CD4-positive, CD25-positive, alpha-beta regulatory T cell (primary cell): ENCODE measurements around the gene ANO1. TPM values are rescaled to one million over a fixed set of nuclear protein-coding genes. Genes with fewer than 3 reads are reported as not detected.

Experiments
- ATAC-seq, 2 donors: fragments of 150-1000 bp; cut with Tn5 transposase; one replicate each; pipeline ENCODE4 v1.10.0; 2021; ENCODE audit warnings: low read depth in 2 of 2, moderate number of reproducible peaks in 2 of 2, moderate library complexity in 1 of 2
- DNase-seq, 3 donors: peaks; one replicate each; pipeline versions ENCODE4 v3.0.0 to v3.0.0-alpha.2; 2012 to 2022; ENCODE audit warnings: mixed read lengths in 1 of 3
- H3K27ac ChIP-seq: one replicate; pipeline ENCODE4 v1.7.0; 2013; ENCODE audit warnings: mild to moderate bottlenecking, low read length; ENCODE audit not compliant: insufficient read depth, poor library complexity, severe bottlenecking
- H3K27me3 ChIP-seq: one replicate; pipeline ENCODE4 v1.7.0; 2013; ENCODE audit warnings: low read length; ENCODE audit not compliant: control insufficient read depth, insufficient read depth
- H3K36me3 ChIP-seq: one replicate; pipeline ENCODE4 v1.7.0; 2013; ENCODE audit warnings: mild to moderate bottlenecking, low read length, moderate library complexity; ENCODE audit not compliant: control insufficient read depth, insufficient read depth
- H3K4me1 ChIP-seq: 2 replicates; pipeline ENCODE4 v1.7.0; 2013; ENCODE audit warnings: mild to moderate bottlenecking, low read length; ENCODE audit not compliant: insufficient read depth, control insufficient read depth, poor library complexity, severe bottlenecking
- H3K4me3 ChIP-seq: one replicate; pipeline ENCODE4 v1.7.0; 2013; ENCODE audit warnings: low read depth, mild to moderate bottlenecking, low read length, moderate library complexity
- H3K9me3 ChIP-seq, 2 experiments: 1 replicate in 1 of 2; 2 replicates in 1 of 2; pipeline ENCODE4 v1.7.0; 2013; ENCODE audit warnings: low read length in 2 of 2, mild to moderate bottlenecking in 1 of 2, moderate library complexity in 1 of 2; ENCODE audit not compliant: control insufficient read depth in 2 of 2
- H3K27ac Mint-ChIP-seq, 3 donors: one replicate each; pipeline ENCODE4 v1.8.0; 2020 to 2022; ENCODE audit warnings: mild to moderate bottlenecking in 3 of 3, mixed read lengths in 3 of 3, moderate library complexity in 2 of 3
- H3K27me3 Mint-ChIP-seq: one replicate; pipeline ENCODE4 v1.8.0; 2022; ENCODE audit warnings: mild to moderate bottlenecking, mixed read lengths
- H3K36me3 Mint-ChIP-seq: one replicate; pipeline ENCODE4 v1.8.0; 2020; ENCODE audit warnings: mixed read lengths
- H3K4me1 Mint-ChIP-seq, 4 donors: one replicate each; pipeline ENCODE4 v1.8.0; 2020 to 2022; ENCODE audit warnings: mixed read lengths in 4 of 4, mild to moderate bottlenecking in 1 of 4
- H3K4me3 Mint-ChIP-seq, 4 donors: one replicate each; pipeline ENCODE4 v1.8.0; 2020 to 2022; ENCODE audit warnings: mild to moderate bottlenecking in 4 of 4, mixed read lengths in 4 of 4, moderate library complexity in 3 of 4
- H3K9me3 Mint-ChIP-seq, 7 donors: one replicate each; pipeline ENCODE4 v1.8.0; 2020 to 2022; ENCODE audit warnings: mixed read lengths in 7 of 7, mild to moderate bottlenecking in 3 of 7, moderate library complexity in 2 of 7
- polyA plus RNA-seq, 4 donors: library from polyadenylated mRNA; unstranded; fragments of 300-500 nt; fragmentation: Illumina TruSeq; gene quantifications; one replicate each; pipeline ENCODE4 v1.2.3, GENCODE V29; 2021
- total RNA-seq: library from RNA; stranded (reverse); gene quantifications from one replicate; pipeline ENCODE4 v1.2.3, GENCODE V29; 2022

Gene ANO1
- total and polyA plus RNA-seq, 5 donors from 2014 or later, result not detected

GRCh38 chr11:70169127-70169526 lies 91.0 kb downstream of the ANO1 start:
- Mint-ChIP-seq H3K27ac (no peak overlapping the region), H3K4me1 (no peaks in the 10 kb centered on the region), H3K36me3 (no peaks in the 10 kb centered on the region), H3K4me3 (no peak overlapping the region), H3K27me3 (no peaks in the 10 kb centered on the region), H3K9me3 (no peaks in the 10 kb centered on the region)
- ATAC-seq, result no peak
- Histone ChIP-seq H3K4me3 (no peak overlapping the region), H3K9me3 (no peaks in the 10 kb centered on the region), H3K27ac (no peak overlapping the region), H3K36me3 (no peaks in the 10 kb centered on the region), H3K27me3 (no peaks in the 10 kb centered on the region), H3K4me1 (no peaks in the 10 kb centered on the region)
- no peak for DNase-seq

- no peaks in the 10 kb centered on the region for H3K36me3 Mint-ChIP-seq
- ATAC-seq (no peak), DNase-seq (no peak)
- Histone ChIP-seq H3K27ac (no peak overlapping the region), H3K9me3 (no peaks in the 10 kb centered on the region), H3K27me3 (no peaks in the 10 kb centered on the region), H3K4me1 (no peaks in the 10 kb centered on the region), H3K4me3 (no peak overlapping the region), H3K36me3 (no peaks in the 10 kb centered on the region)
- no peaks in the 10 kb centered on the region for H3K4me1 Mint-ChIP-seq
- no peaks in the 10 kb centered on the region for H3K27me3 Mint-ChIP-seq
- no peak overlapping the region for H3K4me3 Mint-ChIP-seq
- H3K27ac Mint-ChIP-seq, result no peak overlapping the region
- no peaks in the 10 kb centered on the region for H3K9me3 Mint-ChIP-seq
Measured at GRCh38 chr11:70169632-70170031, 91.5 kb downstream of the ANO1 start.

GRCh38 chr11:70170596-70171210 lies 92.6 kb downstream of the ANO1 start:
- Mint-ChIP-seq H3K27me3 (no peaks in the 10 kb centered on the region), H3K27ac (no peak overlapping the region), H3K4me1 (no peaks in the 10 kb centered on the region), H3K4me3 (no peak overlapping the region), H3K36me3 (no peaks in the 10 kb centered on the region), H3K9me3 (no peaks in the 10 kb centered on the region)
- ATAC-seq, result no peak
- Histone ChIP-seq H3K9me3 (no peaks in the 10 kb centered on the region), H3K27ac (no peak overlapping the region), H3K4me1 (no peaks in the 10 kb centered on the region), H3K27me3 (no peaks in the 10 kb centered on the region), H3K36me3 (no peaks in the 10 kb centered on the region), H3K4me3 (no peak overlapping the region)
- DNase-seq, result no peak

DNA sequence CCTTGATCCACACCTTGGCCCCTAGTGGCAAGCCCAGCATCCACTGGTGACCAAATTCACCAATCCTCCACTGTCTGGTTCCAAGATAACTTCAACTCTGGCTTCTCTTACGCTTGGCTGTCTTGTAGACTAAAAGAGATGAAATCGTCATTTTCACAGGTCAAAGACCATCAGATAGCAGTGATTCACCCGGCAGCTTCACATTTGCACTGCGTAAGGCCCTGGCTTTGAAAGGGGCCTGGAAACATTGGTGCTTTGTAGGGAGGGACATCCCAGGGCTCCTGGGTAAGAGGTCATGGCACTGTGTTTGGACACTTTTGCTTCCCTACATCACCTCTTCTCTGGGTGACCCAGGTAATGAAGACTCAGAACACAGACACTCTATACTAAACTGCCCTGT lies 94.9 kb downstream of the ANO1 start:
- Mint-ChIP-seq H3K4me3 (no peak overlapping the region), H3K9me3 (no peaks in the 10 kb centered on the region), H3K27ac (no peak overlapping the region), H3K27me3 (no peaks in the 10 kb centered on the region), H3K36me3 (no peaks in the 10 kb centered on the region), H3K4me1 (no peaks in the 10 kb centered on the region)
- DNase-seq (no peak), ATAC-seq (no peak)
- no peak overlapping the region for H3K27ac ChIP-seq
- no peak overlapping the region for H3K4me3 ChIP-seq
- H3K4me1 ChIP-seq, result no peaks in the 10 kb centered on the region
- H3K9me3 ChIP-seq, result no peaks in the 10 kb centered on the region
- H3K36me3 ChIP-seq, result no peaks in the 10 kb centered on the region
- no peaks in the 10 kb centered on the region for H3K27me3 ChIP-seq

GRCh38 chr11:70174547-70175235 lies 96.6 kb downstream of the ANO1 start:
- Mint-ChIP-seq H3K4me1 (no peaks in the 10 kb centered on the region), H3K27ac (no peak overlapping the region), H3K36me3 (no peaks in the 10 kb centered on the region), H3K27me3 (no peaks in the 10 kb centered on the region), H3K4me3 (peak overlapping the region in 1 of 4 donors; percentile 75), H3K9me3 (no peaks in the 10 kb centered on the region)
- Histone ChIP-seq H3K4me1 (no peaks in the 10 kb centered on the region), H3K9me3 (no peaks in the 10 kb centered on the region), H3K36me3 (no peaks in the 10 kb centered on the region), H3K27me3 (no peaks in the 10 kb centered on the region), H3K4me3 (no peak overlapping the region), H3K27ac (no peak overlapping the region)
- ATAC-seq (no peak), DNase-seq (no peak)

- Mint-ChIP-seq H3K9me3 (no peaks in the 10 kb centered on the region), H3K27me3 (peaks cover 3% of the 10 kb centered on the region), H3K36me3 (no peaks in the 10 kb centered on the region), H3K27ac (no peak overlapping the region), H3K4me1 (no peaks in the 10 kb centered on the region), H3K4me3 (no peak overlapping the region)
- H3K27ac ChIP-seq, result no peak overlapping the region
- no peaks in the 10 kb centered on the region for H3K27me3 ChIP-seq
- H3K36me3 ChIP-seq, result no peaks in the 10 kb centered on the region
- no peaks in the 10 kb centered on the region for H3K4me1 ChIP-seq
- H3K4me3 ChIP-seq, result no peak overlapping the region
- no peaks in the 10 kb centered on the region for H3K9me3 ChIP-seq
- DNase-seq (no peak), ATAC-seq (no peak)
Measured at GRCh38 chr11:70175236-70175698, 97.2 kb downstream of the ANO1 start.

DNA sequence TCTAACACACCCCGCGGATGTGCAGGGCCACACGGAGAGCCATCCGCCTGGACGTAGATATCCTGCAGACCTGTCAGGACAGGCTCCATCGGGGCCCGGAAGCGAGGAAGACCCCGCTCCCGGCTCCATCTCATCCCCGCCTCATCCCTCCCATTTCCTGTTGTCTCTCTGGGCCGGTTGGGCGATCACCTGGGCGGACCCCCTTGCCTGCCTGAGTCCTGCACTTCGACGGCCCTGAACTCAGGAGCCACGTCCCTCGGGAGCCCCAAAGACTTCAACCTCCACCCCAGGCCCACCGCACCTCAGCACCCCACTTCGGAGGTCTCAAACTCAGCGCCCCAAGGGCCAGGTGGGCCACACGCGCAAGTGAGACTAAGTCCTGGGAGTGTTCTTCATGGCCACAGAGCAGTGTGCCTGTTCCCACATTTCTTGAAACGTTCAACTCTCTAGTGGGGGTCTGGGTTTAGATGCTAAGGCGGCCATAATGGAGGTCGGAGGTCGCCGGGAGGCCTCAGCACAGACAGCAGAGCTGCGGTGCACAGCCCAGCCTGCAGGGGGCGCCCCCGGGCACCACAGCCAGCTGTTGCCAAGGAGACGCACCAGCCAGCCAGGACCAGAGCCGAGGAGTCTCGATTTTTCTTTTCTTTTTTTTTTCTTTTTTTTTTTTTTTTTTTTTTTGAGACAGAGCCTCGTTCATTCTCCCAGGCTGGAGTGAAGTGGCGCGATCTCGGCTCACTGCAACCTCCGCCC lies 99.0 kb downstream of the ANO1 start:
- no peak overlapping the region for H3K4me3 Mint-ChIP-seq

More for the DNA sequence above, 99.0 kb downstream of the ANO1 start:
- Mint-ChIP-seq H3K9me3 (peaks cover 0 to 2% (median 0%) of the 10 kb centered on the region in 7 donors), H3K36me3 (no peaks in the 10 kb centered on the region), H3K4me1 (no peaks in the 10 kb centered on the region), H3K27me3 (peaks cover 4% of the 10 kb centered on the region), H3K27ac (no peak overlapping the region)
- H3K27me3 ChIP-seq, result no peaks in the 10 kb centered on the region
- H3K9me3 ChIP-seq, result no peaks in the 10 kb centered on the region
- no peak overlapping the region for H3K4me3 ChIP-seq
- ATAC-seq (peak; percentile 45 to 52), DNase-seq (peak; percentile 29 to 41 (median 34))
- no peaks in the 10 kb centered on the region for H3K36me3 ChIP-seq
- no peak overlapping the region for H3K27ac ChIP-seq
- no peaks in the 10 kb centered on the region for H3K4me1 ChIP-seq
